Erythroblast (primary cell): ENCODE results near the gene CD7.

Experiments
- GATA1 ChIP-seq: IDR thresholded peaks from 2 replicates; pipeline ENCODE4 v1.6.1; 2011; ENCODE audit warnings: low read depth, mild to moderate bottlenecking, control low read depth, low read length, moderate library complexity
- POLR2A ChIP-seq: IDR thresholded peaks from 2 replicates; pipeline ENCODE4 v1.6.1; 2011; ENCODE audit warnings: mild to moderate bottlenecking, low read length

DNA sequence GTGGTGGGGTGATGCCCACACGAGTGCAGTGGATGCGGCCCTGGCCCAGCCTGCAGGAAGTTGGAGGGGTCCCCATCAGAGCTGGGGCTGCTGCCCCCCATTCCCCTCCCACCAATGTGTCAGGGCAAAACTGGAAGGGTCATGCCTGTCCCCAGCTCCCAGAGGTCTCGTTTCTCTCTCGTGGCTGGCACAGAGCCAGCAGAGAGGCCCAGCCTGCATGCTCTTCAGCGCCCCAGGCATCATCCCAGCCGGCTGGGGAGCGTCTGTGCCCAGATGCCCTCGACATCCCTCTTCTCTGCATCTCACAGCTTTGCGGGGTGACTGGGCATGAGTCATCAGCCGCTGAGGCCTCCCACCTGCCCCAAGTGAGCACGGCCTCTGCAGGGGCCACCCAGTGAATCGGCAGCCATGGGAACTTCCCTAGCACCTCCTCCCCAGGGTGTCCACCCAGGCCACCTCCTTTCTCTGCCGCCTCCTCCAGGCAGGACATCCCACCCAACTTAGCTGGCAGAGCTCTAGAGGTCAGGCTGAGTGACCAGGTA is 34.1 kb downstream of the CD7 start:
- no peak for TF ChIP-seq POLR2A
- TF ChIP-seq GATA1: no peak
